Measurements from ENCODE around the gene PPT1. TPM values are rescaled to one million over a fixed set of nuclear protein-coding genes. Genes with fewer than 3 reads are reported as not detected.
"Not testable (repeated sequence)": the region's sequence is repeated elsewhere in the genome, so short reads cannot be mapped to it uniquely, and the experiment has no call there.

PPT1 gene
- total and polyA plus RNA-seq, 3 experiments from 2014 or later = 114 to 138 (median 130) TPM

- H3K9me3 Mint-ChIP-seq = no peaks in the 10 kb centered on the region
- Histone ChIP-seq H3K36me3 (ENCODE audit: insufficient read depth, low read length) (peaks cover 6% of the 10 kb centered on the region), H3K27ac (ENCODE audit: low read depth, low read length) (peak within 1 kb of the TSS; percentile 91), H3K27me3 (ENCODE audit: insufficient read depth, low read length, poor library complexity, severe bottlenecking) (no peaks in the 10 kb centered on the region), H3K4me3 (ENCODE audit: low read length) (peak within 1 kb of the TSS; percentile 91), H3K9me3 (ENCODE audit: low read length) (no peaks in the 10 kb centered on the region), H3K4me1 (ENCODE audit: insufficient read depth, low read length) (peaks cover 69% of the 10 kb centered on the region)
- peak within 1 kb of the TSS; percentile 90 to 98 (median 96) for H3K4me3 Mint-ChIP-seq
- CTCF ChIA-PET = interaction anchor here (1.0 to 1.6 kb wide), 4 partner anchors 17 to 275 kb away, joined by 3 to 5 read pairs (median 4); partner anchors contain the start of gene MYCL
- peak within 1 kb of the TSS; percentile 90 to 100 (median 98) for H3K27ac Mint-ChIP-seq
- peaks cover 60 to 81% (median 78%) of the 10 kb centered on the region in 3 donors for H3K4me1 Mint-ChIP-seq
- H3K36me3 Mint-ChIP-seq = peaks cover 6 to 55% (median 14%) of the 10 kb centered on the region in 3 donors
- DNase-seq = peak; percentile 100
- POLR2A ChIA-PET = interaction anchor here (0.7 to 2.0 kb wide), 8 partner anchors 8 to 333 kb away, joined by 3 to 12 read pairs (median 5); partner anchors contain the start of genes PPIE, SMAP2 and ZMPSTE24
- no peaks in the 10 kb centered on the region for H3K27me3 Mint-ChIP-seq
These were observed 56.3 kb downstream of the PPT1 start, which contains the start of gene CAP1 for GRCh38 chr1:40040511-40041465. Gene CAP1, plus strand, starts transcription at chr1:40040729. Its CDS starts 18,618 bp downstream, at chr1:40059347.

DNA sequence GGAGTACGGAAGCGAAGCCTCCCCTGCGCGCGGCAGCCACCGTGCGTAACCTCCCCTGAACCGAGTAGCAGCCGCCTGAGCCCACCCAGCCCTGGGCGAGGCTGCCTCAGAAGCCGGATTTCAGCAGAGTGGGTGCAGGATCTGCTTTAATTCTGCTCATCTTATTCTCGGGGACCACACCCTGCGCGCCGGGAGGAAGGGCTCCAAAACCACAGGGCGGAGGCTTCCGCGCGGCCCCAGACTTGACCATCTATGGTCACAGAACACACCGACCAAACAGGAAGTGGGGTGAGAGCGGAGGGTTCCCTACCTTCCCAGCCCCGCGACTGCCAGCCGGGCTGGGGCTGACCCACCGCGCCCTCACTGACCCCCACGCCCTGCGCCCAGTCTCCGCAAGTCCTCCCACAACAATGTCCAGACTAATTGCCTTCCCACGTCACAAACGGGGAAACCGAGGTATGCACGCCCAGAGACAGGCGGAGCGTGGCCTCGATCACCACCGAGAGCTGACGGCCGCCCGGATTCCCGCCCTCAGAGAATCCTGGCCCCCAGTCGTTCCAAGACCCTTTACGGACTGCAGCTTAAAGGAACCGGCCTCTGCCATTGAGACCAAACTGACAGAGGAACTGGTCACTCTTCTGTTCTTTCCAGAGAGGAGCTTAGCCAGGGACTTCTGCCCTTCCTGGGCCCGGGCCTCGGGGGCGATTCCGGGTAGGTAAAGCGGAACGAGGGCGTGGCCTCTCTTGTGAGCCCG is 57.1 kb downstream of the PPT1 start:
- Mint-ChIP-seq H3K4me3 (peak overlapping the region; percentile 90 to 98 (median 96)), H3K27me3 (no peaks in the 10 kb centered on the region), H3K4me1 (peaks cover 56 to 77% (median 74%) of the 10 kb centered on the region in 3 donors), H3K9me3 (no peaks in the 10 kb centered on the region), H3K36me3 (peaks cover 6 to 48% (median 14%) of the 10 kb centered on the region in 3 donors), H3K27ac (peak overlapping the region; percentile 90 to 100 (median 98))
- POLR2A ChIA-PET = interaction anchor here (0.7 to 2.0 kb wide), 8 partner anchors 10 to 345 kb away, joined by 4 to 12 read pairs (median 5); partner anchors contain the start of genes PPIE, SMAP2 and ZMPSTE24
- Histone ChIP-seq H3K27ac (ENCODE audit: low read depth, low read length) (peak overlapping the region; percentile 91), H3K36me3 (ENCODE audit: insufficient read depth, low read length) (peaks cover 6% of the 10 kb centered on the region), H3K9me3 (ENCODE audit: low read length) (no peaks in the 10 kb centered on the region), H3K4me3 (ENCODE audit: low read length) (peak overlapping the region; percentile 69), H3K27me3 (ENCODE audit: insufficient read depth, low read length, poor library complexity, severe bottlenecking) (no peaks in the 10 kb centered on the region), H3K4me1 (ENCODE audit: insufficient read depth, low read length) (peaks cover 69% of the 10 kb centered on the region)
- peak; percentile 53 to 85 (median 75) for DNase-seq
- CTCF ChIA-PET = interaction anchor here (0.8 to 1.6 kb wide), 7 partner anchors 10 to 138 kb away, joined by 3 to 6 read pairs (median 4); partner anchors contain the start of gene MYCL

- Histone ChIP-seq H3K4me3 (ENCODE audit: low read length) (peak overlapping the region; percentile 69), H3K36me3 (ENCODE audit: insufficient read depth, low read length) (peaks cover 6% of the 10 kb centered on the region), H3K27me3 (ENCODE audit: insufficient read depth, low read length, poor library complexity, severe bottlenecking) (no peaks in the 10 kb centered on the region), H3K4me1 (ENCODE audit: insufficient read depth, low read length) (peaks cover 71% of the 10 kb centered on the region), H3K9me3 (ENCODE audit: low read length) (no peaks in the 10 kb centered on the region), H3K27ac (ENCODE audit: low read depth, low read length) (peak overlapping the region; percentile 91)
- Mint-ChIP-seq H3K4me1 (peaks cover 58 to 80% (median 76%) of the 10 kb centered on the region in 3 donors), H3K36me3 (peaks cover 6 to 44% (median 14%) of the 10 kb centered on the region in 3 donors), H3K27ac (peak overlapping the region; percentile 90 to 100 (median 98)), H3K9me3 (no peaks in the 10 kb centered on the region), H3K4me3 (peak overlapping the region; percentile 90 to 98 (median 96)), H3K27me3 (no peaks in the 10 kb centered on the region)
- ChIA-PET CTCF (interaction anchor here (0.8 to 1.7 kb wide), 7 partner anchors 9 to 137 kb away, joined by 3 to 6 read pairs (median 4); partner anchors contain the start of gene MYCL), POLR2A (interaction anchor here (0.9 kb wide), 1 partner anchor 346 kb away, joined by 4 read pairs; no protein-coding TSS in a partner anchor)
- no peak for DNase-seq
These were observed 57.8 kb downstream of the PPT1 start for GRCh38 chr1:40039245-40039756.

- H3K27ac Mint-ChIP-seq = peak overlapping the region; percentile 90 to 100 (median 98)
- no peaks in the 10 kb centered on the region for H3K27me3 ChIP-seq (ENCODE audit: insufficient read depth, low read length, poor library complexity, severe bottlenecking)
- H3K9me3 Mint-ChIP-seq = no peaks in the 10 kb centered on the region
- H3K36me3 ChIP-seq (ENCODE audit: insufficient read depth, low read length) = peaks cover 6% of the 10 kb centered on the region
- H3K27ac ChIP-seq (ENCODE audit: low read depth, low read length) = peak overlapping the region; percentile 91
- H3K9me3 ChIP-seq (ENCODE audit: low read length) = no peaks in the 10 kb centered on the region
- peak overlapping the region; percentile 69 for H3K4me3 ChIP-seq (ENCODE audit: low read length)
- no peak for DNase-seq
- peaks cover 6 to 38% (median 14%) of the 10 kb centered on the region in 3 donors for H3K36me3 Mint-ChIP-seq
- ChIA-PET CTCF (interaction anchor here (1.1 to 1.7 kb wide), 5 partner anchors 8 to 119 kb away, joined by 3 to 6 read pairs (median 4); no protein-coding TSS in a partner anchor), POLR2A (no interaction called here)
- no peaks in the 10 kb centered on the region for H3K27me3 Mint-ChIP-seq
- peaks cover 57 to 80% (median 76%) of the 10 kb centered on the region in 3 donors for H3K4me1 Mint-ChIP-seq
- H3K4me1 ChIP-seq (ENCODE audit: insufficient read depth, low read length) = peaks cover 71% of the 10 kb centered on the region
- H3K4me3 Mint-ChIP-seq = peak overlapping the region; percentile 90 to 98 (median 96)
These were observed 58.4 kb downstream of the PPT1 start for GRCh38 chr1:40038697-40039096.

DNA sequence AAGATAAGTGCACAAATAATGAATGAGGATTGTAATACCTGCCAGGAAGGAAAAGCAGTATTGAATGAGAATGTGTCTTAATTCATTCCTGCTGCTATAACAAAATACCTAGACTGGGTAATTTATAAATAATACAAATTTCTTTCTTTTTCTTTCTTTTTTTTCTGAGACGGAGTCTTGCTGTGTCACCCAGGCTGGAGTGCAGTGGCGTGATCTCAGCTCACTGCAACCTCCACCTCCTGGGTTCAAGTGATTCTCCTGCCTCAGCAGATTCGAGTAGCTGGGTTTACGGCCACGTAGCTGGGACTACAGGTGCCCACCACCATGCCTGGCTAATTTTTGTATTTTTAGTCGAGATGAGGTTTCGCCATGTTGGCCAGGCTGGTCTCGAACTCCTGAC is 59.8 kb downstream of the PPT1 start:
- H3K4me1 ChIP-seq (ENCODE audit: insufficient read depth, low read length) = peaks cover 63% of the 10 kb centered on the region
- CTCF ChIA-PET; POLR2A ChIA-PET; H3K27me3 Mint-ChIP-seq; H3K36me3 ChIP-seq (ENCODE audit: insufficient read depth, low read length); H3K4me3 Mint-ChIP-seq; DNase-seq; H3K27me3 ChIP-seq (ENCODE audit: insufficient read depth, low read length, poor library complexity, severe bottlenecking); H3K9me3 Mint-ChIP-seq; H3K4me3 ChIP-seq (ENCODE audit: low read length); H3K9me3 ChIP-seq (ENCODE audit: low read length): not testable (repeated sequence)
- Mint-ChIP-seq H3K27ac (peak overlapping the region in 7 of 8 donors; percentile 14 to 96 (median 83)), H3K36me3 (peaks cover 0 to 29% (median 7%) of the 10 kb centered on the region in 3 donors), H3K4me1 (peaks cover 49 to 74% (median 70%) of the 10 kb centered on the region in 3 donors)
- H3K27ac ChIP-seq (ENCODE audit: low read depth, low read length) = peak overlapping the region; percentile 45

DNA sequence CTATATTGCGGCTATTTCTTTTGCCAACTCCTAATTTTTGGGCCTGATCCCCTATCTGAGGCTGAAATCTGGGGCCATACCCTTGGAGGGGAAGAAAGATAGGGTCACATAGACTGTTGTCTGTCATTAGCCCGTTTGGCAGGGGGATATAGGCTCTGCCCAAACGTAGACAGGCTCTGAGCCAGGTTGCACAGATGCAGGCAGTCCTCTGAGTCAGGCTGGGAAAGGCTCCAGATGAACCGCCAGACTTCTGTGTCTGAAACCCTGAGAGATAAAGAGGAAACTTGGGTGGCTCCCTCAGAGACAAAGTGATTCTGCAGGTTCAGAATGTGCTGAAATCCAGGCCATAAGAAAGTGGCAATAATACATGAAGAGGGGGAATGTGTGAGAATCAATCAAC is 60.5 kb downstream of the PPT1 start:
- H3K4me3 Mint-ChIP-seq = peak overlapping the region in 1 of 7 donors; percentile 7
- peaks cover 0 to 23% (median 2%) of the 10 kb centered on the region in 3 donors for H3K36me3 Mint-ChIP-seq
- H3K4me1 ChIP-seq (ENCODE audit: insufficient read depth, low read length) = peaks cover 63% of the 10 kb centered on the region
- no peaks in the 10 kb centered on the region for H3K9me3 Mint-ChIP-seq
- H3K9me3 ChIP-seq (ENCODE audit: low read length) = no peaks in the 10 kb centered on the region
- DNase-seq = no peak
- H3K27ac ChIP-seq (ENCODE audit: low read depth, low read length) = peak overlapping the region; percentile 45
- no peaks in the 10 kb centered on the region for H3K27me3 ChIP-seq (ENCODE audit: insufficient read depth, low read length, poor library complexity, severe bottlenecking)
- ChIA-PET POLR2A (no interaction called here), CTCF (no interaction called here)
- H3K4me1 Mint-ChIP-seq = peaks cover 46 to 70% (median 66%) of the 10 kb centered on the region in 3 donors
- H3K36me3 ChIP-seq (ENCODE audit: insufficient read depth, low read length) = no peaks in the 10 kb centered on the region
- no peaks in the 10 kb centered on the region for H3K27me3 Mint-ChIP-seq
- peak overlapping the region in 7 of 8 donors; percentile 21 to 93 (median 82) for H3K27ac Mint-ChIP-seq
- no peak overlapping the region for H3K4me3 ChIP-seq (ENCODE audit: low read length)

DNA sequence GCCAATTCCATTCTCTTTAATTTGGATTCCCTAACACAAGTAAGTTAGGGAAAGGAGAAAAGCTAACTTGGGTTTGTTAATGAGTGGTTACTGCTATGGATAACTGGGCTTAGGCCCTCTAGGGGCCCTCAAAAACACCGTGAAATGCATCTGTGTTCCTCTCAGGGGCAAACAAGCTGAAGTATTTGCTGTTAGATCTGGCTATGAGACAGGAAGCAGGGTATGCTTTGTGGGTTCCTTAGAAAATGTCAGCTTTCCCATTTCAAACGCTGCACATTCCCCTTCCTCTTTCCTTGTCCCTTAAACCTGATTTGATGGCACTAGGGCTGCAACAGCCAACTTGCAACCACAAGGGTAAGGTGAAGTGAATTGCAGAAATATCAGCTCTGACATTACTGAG is 62.2 kb downstream of the PPT1 start:
- ChIA-PET POLR2A (no interaction called here), CTCF (interaction anchor here (1.1 to 1.7 kb wide), 3 partner anchors 9 to 116 kb away, joined by 3 to 10 read pairs (median 4); no protein-coding TSS in a partner anchor)
- Mint-ChIP-seq H3K4me1 (peaks cover 53 to 69% (median 63%) of the 10 kb centered on the region in 3 donors), H3K36me3 (peaks cover 0 to 6% (median 0%) of the 10 kb centered on the region in 3 donors), H3K27ac (peak overlapping the region; percentile 67 to 95 (median 82)), H3K9me3 (no peaks in the 10 kb centered on the region), H3K4me3 (peak overlapping the region; percentile 12 to 72 (median 37)), H3K27me3 (no peaks in the 10 kb centered on the region)
- no peaks in the 10 kb centered on the region for H3K27me3 ChIP-seq (ENCODE audit: insufficient read depth, low read length, poor library complexity, severe bottlenecking)
- H3K36me3 ChIP-seq (ENCODE audit: insufficient read depth, low read length) = no peaks in the 10 kb centered on the region
- H3K4me3 ChIP-seq (ENCODE audit: low read length) = peak overlapping the region; percentile 20
- no peaks in the 10 kb centered on the region for H3K9me3 ChIP-seq (ENCODE audit: low read length)
- H3K27ac ChIP-seq (ENCODE audit: low read depth, low read length) = peak overlapping the region; percentile 13
- DNase-seq = peak in 1 of 5 donors; percentile 46
- peaks cover 65% of the 10 kb centered on the region for H3K4me1 ChIP-seq (ENCODE audit: insufficient read depth, low read length)
